ENCODE results near the gene NR2C2AP.
"Not testable (repeated sequence)": the region's sequence is repeated elsewhere in the genome, so short reads cannot be mapped to it uniquely, and the experiment has no call there.

The NR2C2AP gene

DNA sequence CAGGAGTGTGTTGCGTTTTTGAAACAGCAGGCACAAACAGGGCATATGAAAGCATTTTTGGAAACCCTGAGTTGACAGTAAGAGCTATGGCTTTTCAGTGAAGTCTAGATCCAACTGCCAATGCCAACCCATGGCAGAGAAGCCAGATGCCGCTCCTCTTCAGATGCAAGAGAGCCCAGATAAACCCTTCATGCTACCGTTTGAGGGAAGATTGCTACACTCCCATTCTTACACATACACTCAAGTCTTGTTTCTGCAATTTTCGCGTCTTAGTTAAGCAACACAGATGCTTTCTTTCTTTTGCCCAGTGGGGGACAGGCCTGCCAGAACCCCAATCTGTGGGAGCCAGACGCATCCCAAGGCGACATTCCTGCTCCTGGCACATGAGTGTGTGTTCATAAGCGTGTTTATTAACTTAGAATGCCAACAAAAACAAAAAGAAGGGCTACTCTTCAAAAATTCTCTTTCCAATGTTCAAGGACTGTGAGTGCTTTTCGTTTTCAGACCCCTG is 21.7 kb downstream of the NR2C2AP start:
- TF ChIP-seq, protein P1, sequence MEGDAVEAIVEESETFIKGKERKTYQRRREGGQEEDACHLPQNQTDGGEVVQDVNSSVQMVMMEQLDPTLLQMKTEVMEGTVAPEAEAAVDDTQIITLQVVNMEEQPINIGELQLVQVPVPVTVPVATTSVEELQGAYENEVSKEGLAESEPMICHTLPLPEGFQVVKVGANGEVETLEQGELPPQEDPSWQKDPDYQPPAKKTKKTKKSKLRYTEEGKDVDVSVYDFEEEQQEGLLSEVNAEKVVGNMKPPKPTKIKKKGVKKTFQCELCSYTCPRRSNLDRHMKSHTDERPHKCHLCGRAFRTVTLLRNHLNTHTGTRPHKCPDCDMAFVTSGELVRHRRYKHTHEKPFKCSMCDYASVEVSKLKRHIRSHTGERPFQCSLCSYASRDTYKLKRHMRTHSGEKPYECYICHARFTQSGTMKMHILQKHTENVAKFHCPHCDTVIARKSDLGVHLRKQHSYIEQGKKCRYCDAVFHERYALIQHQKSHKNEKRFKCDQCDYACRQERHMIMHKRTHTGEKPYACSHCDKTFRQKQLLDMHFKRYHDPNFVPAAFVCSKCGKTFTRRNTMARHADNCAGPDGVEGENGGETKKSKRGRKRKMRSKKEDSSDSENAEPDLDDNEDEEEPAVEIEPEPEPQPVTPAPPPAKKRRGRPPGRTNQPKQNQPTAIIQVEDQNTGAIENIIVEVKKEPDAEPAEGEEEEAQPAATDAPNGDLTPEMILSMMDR (IDR thresholded peaks at IDR 0.05; ENCODE audit: insufficient read depth, low read length, missing control alignments): no peak
- POLR2A ChIA-PET: no interaction called here
- no peak overlapping the region for H3K4me3 ChIP-seq (ENCODE audit: low read depth, low read length)
- DNase-seq (ENCODE audit: low read depth, low spot score): no peak
- CTCF ChIA-PET: interaction anchor here (1.3 kb wide), 1 partner anchor 35 kb away, joined by 5 read pairs; no protein-coding TSS in a partner anchor

DNA sequence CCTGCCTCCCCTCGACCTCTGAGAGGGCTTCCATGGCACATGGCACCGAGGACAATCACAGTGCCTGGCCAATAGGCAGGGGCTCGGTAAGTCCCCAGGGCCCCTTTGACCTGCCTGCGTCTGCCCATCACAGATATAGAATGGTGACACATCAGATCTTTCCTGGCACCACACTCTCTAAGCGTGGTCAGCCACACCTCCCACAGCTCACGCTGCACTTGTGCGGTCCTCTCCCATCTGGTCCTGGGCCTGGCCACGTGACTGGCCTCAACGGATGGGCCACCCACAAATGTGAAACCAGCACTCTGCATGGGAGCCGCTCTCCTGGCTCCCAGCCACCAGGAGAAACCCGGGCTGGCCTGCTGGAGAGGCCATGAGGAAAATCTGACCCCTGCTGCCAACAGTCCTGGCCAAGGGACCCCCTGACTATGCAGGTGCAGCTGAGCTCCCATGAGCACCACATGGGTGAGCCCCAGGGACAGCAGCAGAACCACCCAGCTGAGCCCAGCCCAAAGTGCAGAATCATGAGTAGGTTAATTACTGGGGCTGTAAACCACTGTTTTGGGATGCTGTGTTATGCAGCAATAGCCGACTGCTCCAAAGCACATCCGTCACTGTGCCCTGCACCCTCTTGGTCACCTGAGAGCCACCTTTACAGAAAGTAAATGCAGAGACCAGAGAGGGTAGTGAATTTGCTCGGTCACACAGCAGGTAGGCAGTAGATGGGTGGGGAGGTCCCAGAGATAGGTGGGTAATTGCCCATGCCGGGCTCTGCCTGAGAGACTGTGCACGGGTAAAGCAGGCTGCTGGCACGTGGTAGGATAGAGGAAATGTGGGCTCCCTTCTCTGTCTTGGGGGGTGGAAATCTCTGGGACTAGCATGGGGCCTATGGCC is 23.4 kb downstream of the NR2C2AP start:
- ChIA-PET CTCF (interaction anchor here (1.3 kb wide), 1 partner anchor 34 kb away, joined by 5 read pairs; no protein-coding TSS in a partner anchor), POLR2A (no interaction called here)
- TF ChIP-seq, protein P1 (IDR thresholded peaks at IDR 0.05; ENCODE audit: insufficient read depth, low read length, missing control alignments): no peak
- no peak for DNase-seq (ENCODE audit: low read depth, low spot score)
- H3K4me3 ChIP-seq (ENCODE audit: low read depth, low read length): no peak overlapping the region

DNA sequence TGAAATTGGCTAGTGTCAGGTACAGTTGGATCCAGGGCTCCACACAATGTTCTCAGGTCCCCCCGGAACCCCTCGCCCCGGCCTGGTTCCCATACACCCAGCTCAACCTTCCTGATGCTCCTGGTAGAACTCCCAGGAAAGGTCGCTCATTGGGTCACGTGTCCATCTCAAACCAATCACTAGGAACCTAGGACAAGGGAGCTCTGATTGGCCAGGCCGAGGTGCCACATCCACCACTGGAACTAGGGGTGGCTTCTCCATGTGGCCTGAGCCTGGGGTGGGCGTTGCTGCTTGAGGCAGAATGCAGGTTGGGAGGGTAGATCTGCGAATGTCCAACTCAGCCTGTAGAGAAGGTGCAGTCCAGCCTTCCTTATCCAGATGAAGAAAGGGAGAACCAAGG is 26.3 kb downstream of the NR2C2AP start:
- DNase-seq (ENCODE audit: low read depth, low spot score): no peak
- ChIA-PET POLR2A (no interaction called here), CTCF (interaction anchor here (1.0 to 5.9 kb wide), 9 partner anchors 10 to 181 kb away, joined by 4 to 105 read pairs (median 13); partner anchors contain the start of genes BORCS8 and RFXANK)
- H3K4me3 ChIP-seq (ENCODE audit: low read depth, low read length): no peak overlapping the region
- TF ChIP-seq, protein P1 (IDR thresholded peaks at IDR 0.05; ENCODE audit: insufficient read depth, low read length, missing control alignments): no peak

DNA sequence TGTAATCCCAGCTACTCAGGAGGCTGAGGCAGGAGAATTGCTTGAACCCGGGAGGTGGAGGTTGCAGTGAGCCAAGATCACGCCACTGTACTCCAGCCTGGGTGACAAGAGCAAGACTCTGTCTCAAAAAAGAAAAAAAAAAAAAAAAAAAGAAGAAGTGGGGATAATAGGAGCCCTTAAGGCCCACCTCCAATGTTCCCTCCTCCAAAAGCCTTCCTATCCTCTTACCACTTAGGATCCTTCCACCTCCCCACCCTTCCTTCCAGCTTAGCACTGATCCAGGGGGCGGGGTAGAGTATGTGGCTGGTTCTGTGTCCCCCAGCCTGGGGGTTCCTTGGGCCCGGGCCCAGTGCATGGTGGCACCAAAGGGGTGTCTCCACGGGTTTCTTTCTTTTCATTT is 30.0 kb downstream of the NR2C2AP start:
- POLR2A ChIA-PET: not testable (repeated sequence)
- CTCF ChIA-PET: interaction anchor here (3.5 to 5.9 kb wide), 5 partner anchors 12 to 120 kb away, joined by 31 to 105 read pairs (median 51); no protein-coding TSS in a partner anchor

DNA sequence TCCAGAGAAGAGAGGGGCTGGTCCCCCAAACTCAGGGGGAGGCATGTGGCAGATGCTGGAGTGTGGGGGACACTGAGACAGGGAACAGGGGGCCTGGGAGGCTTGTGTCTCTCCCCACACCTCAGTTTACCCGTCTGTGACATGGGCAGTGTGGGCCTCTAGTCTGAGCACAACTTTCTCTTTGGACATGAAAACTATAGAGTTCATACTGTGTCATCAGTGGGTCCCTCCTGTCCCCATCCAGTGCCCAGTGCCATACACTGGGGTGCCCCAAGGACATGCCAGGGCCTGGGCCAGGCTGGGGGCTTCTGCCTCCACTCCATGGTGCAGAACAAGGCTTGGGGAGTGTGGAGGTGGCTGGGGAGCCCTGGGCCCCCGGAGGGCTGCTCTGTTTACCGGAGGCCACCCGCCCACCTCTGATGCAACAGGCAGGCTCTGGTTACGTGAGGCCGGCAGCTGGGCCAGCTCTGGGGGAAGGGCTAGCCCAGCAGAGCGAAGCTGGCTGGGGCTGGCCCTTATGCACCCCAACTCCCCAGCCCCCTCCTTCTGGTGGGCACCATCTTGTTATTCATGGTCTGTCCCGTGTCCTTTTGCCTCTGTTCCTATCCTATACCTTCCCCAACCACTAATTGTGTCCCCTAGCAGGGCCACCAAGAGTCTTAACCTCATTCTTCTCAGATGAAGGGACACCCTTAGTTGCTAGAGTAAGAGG is 31.2 kb downstream of the NR2C2AP start:
- ChIA-PET CTCF (interaction anchor here (0.9 to 5.9 kb wide), 4 partner anchors 11 to 119 kb away, joined by 3 to 76 read pairs (median 18); no protein-coding TSS in a partner anchor), POLR2A (no interaction called here)
- H3K4me3 ChIP-seq (ENCODE audit: low read depth, low read length): no peak overlapping the region
- no peak for DNase-seq (ENCODE audit: low read depth, low spot score)
- TF ChIP-seq, protein P1 (IDR thresholded peaks at IDR 0.05; ENCODE audit: insufficient read depth, low read length, missing control alignments): no peak

More for the DNA sequence above, 30.0 kb downstream of the NR2C2AP start:
- not testable (repeated sequence) for H3K4me3 ChIP-seq (ENCODE audit: low read depth, low read length); DNase-seq (ENCODE audit: low read depth, low spot score)

DNA sequence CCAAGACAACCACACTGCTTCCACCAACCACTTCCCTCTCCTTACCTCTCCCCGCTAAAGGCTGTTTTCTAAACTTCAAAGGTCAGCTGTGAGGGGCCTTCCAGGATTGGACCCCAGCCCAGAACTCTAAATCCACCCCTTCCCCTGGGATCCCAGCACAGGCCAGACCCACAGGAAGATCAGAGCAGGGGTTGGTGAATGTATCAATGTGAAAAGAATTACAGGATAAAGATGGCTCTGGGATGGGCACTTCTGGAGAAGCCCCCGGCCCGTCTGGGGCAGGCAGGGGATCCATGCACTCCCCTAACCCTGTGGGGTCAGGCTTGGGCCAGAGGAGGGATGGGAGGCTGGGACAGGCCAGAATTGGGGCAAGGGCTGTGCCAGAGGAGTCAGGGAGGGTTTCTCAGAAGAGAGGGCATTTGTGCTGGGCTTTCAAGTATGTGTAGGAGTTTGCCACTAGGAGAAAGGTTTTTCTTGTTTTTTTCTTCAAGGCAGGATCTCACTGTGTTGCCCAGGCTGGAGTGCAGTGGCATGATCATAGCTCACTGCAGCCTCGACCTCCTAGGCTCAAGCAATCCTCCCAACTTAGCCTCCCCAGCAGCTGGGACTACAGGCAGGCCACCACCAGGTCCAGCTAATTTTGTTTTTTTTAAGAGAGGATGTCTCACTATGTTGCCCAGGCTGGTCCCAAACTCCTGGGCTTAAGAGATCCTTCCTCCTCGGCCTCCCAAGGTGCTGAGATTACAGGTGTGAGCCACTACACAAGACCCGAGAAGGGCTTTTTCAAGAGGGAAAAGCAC is 32.1 kb downstream of the NR2C2AP start:
- no peak overlapping the region for H3K4me3 ChIP-seq (ENCODE audit: low read depth, low read length)
- no peak for DNase-seq (ENCODE audit: low read depth, low spot score)
- TF ChIP-seq, protein P1 (IDR thresholded peaks at IDR 0.05; ENCODE audit: insufficient read depth, low read length, missing control alignments): no peak
- CTCF ChIA-PET: interaction anchor here (0.8 to 1.3 kb wide), 3 partner anchors 10 to 60 kb away, joined by 3 to 4 read pairs (median 3); no protein-coding TSS in a partner anchor
- POLR2A ChIA-PET: no interaction called here

Measured in AG04449 (cell line).